Thyroid gland (tissue), 4 donors: ENCODE results near the gene SKP1.

Experiments
- POLR2A ChIP-seq, 2 donors: fragments of 450-650 bp; IDR thresholded peaks; one replicate each; pipeline ENCODE4 v1.6.1; 2017; ENCODE audit warnings: antibody characterized with exemption in 2 of 2, mild to moderate bottlenecking in 2 of 2, moderate library complexity in 1 of 2
- TF ChIP-seq, protein P1 (sequence below), 6 experiments: fragments of 200-600 bp in 3 of 6; fragments of 450-650 bp in 3 of 6; sonication (generic) in 3 of 6; IDR thresholded peaks; one replicate each; pipeline ENCODE4 v1.5.1; 2016 to 2019; ENCODE audit warnings: antibody characterized with exemption in 6 of 6, mild to moderate bottlenecking in 2 of 6, inconsistent platforms in 1 of 6, moderate library complexity in 1 of 6

DNA sequence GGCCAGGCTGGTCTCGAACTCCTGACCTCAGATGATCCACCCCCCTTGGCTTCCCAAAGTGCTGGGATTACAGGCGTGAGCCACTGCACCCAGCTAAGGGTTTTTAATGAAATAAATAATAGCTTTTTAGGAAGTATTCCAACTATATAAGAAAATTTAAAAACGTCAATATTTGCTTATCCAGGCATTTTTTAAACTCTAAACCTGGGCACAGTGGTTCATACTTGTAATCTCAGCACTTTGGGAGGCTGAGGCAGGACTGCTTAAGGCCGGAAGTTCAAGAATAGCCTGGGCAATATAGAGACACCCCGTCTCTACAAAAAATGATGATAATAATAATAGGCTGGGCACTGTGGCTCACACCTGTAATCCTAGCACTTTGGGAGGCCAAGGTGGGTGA lies 14.2 kb downstream of the SKP1 start:
- TF ChIP-seq, protein P1, sequence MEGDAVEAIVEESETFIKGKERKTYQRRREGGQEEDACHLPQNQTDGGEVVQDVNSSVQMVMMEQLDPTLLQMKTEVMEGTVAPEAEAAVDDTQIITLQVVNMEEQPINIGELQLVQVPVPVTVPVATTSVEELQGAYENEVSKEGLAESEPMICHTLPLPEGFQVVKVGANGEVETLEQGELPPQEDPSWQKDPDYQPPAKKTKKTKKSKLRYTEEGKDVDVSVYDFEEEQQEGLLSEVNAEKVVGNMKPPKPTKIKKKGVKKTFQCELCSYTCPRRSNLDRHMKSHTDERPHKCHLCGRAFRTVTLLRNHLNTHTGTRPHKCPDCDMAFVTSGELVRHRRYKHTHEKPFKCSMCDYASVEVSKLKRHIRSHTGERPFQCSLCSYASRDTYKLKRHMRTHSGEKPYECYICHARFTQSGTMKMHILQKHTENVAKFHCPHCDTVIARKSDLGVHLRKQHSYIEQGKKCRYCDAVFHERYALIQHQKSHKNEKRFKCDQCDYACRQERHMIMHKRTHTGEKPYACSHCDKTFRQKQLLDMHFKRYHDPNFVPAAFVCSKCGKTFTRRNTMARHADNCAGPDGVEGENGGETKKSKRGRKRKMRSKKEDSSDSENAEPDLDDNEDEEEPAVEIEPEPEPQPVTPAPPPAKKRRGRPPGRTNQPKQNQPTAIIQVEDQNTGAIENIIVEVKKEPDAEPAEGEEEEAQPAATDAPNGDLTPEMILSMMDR (IDR thresholded peaks at IDR 0.05), result no peak
- no peak for TF ChIP-seq POLR2A (IDR thresholded peaks at IDR 0.05)
